Ovary (tissue), 9 donors: Measurements from ENCODE around the gene CDKN2B-AS1. TPM values are rescaled to one million over a fixed set of nuclear protein-coding genes. Genes with fewer than 3 reads are reported as not detected.

Source experiments
- DNase-seq, 5 donors: peaks; one replicate each; pipeline ENCODE4 v3.0.0-alpha.2; 2019 to 2020
- H3K27ac ChIP-seq, 2 donors: fragments of 200-600 bp; one replicate each; pipeline versions ENCODE4 v1.5.1 to v1.8.0; 2019 to 2022
- H3K27me3 ChIP-seq: fragments of 200-600 bp; one replicate; pipeline ENCODE4 v1.8.0; 2022
- H3K36me3 ChIP-seq: fragments of 200-600 bp; sonication (generic); one replicate; pipeline ENCODE4 v1.5.1; 2019
- H3K4me1 ChIP-seq: one replicate; pipeline ENCODE4 v1.8.1; 2013; ENCODE audit warnings: mild to moderate bottlenecking, moderate library complexity; ENCODE audit not compliant: insufficient read depth
- H3K4me3 ChIP-seq: fragments of 200-600 bp; sonication (generic); one replicate; pipeline ENCODE4 v1.5.1; 2017
- H3K9me3 ChIP-seq, 2 donors: fragments of 200-600 bp in 1 of 2; sonication (generic) in 1 of 2; one replicate each; pipeline versions ENCODE4 v1.5.1 to v1.8.1; 2013 to 2019; ENCODE audit warnings: mild to moderate bottlenecking in 1 of 2, moderate library complexity in 1 of 2
- CTCF ChIP-seq, 3 donors: fragments of 450-650 bp in 2 of 3; fragments of 200-600 bp in 1 of 3; IDR thresholded peaks; one replicate each; pipeline versions ENCODE4 v1.5.1 to v1.8.0; 2016 to 2022; ENCODE audit warnings: antibody characterized with exemption in 3 of 3, mild to moderate bottlenecking in 1 of 3
- EP300 ChIP-seq: sonication (generic); formaldehyde crosslinking; IDR thresholded peaks from one replicate; pipeline ENCODE4 v1.6.1; 2017; ENCODE audit warnings: antibody characterized with exemption
- POLR2A ChIP-seq: fragments of 450-650 bp; IDR thresholded peaks from one replicate; pipeline ENCODE4 v1.6.1; 2017; ENCODE audit warnings: antibody characterized with exemption, mild to moderate bottlenecking, moderate library complexity
- WGBS, 3 donors: extraction: QIAGEN DNeasy Blood & Tissue Kit in 1 of 3; methylation state at CpG; one replicate each; pipeline versions ENCODE4 v1.1.5 to v1.1.7; 2013 to 2017; 5-methylcytosine and 5-hydroxymethylcytosine counted together
- intact Hi-C, 4 donors: fragments of 100-400 bp; cut with DNase I; formaldehyde crosslinking; loops; one replicate each; pipeline versions ENCODE4 v1.11.0 to v1.15.1; 2022 to 2023
- polyA plus RNA-seq, 2 donors: library from polyadenylated mRNA; stranded (reverse); fragments of 200-250 nt in 1 of 2; fragments of 350-450 nt in 1 of 2; fragmentation: Illumina TruSeq in 1 of 2; extraction: RNeasy Lipid Tissue Mini Kit (QIAGEN cat#74804) in 1 of 2; gene quantifications; one replicate each; pipeline ENCODE4 v1.2.3, GENCODE V29; 2013 to 2014
- total RNA-seq, 7 donors: library from RNA; depleted of rRNA in 2 of 7; stranded (reverse); fragments of >200 nt in 2 of 7; fragmentation: NEBNext Ultra II Directional in 3 of 7; extraction: Animal tissue kit (Norgen Biotek cat#: 25700) in 3 of 7; gene quantifications; one replicate each; pipeline versions ENCODE4 v1.1.0 to v1.2.4, GENCODE V29; 2016 to 2023
- donor health status: DM: no; HTN: no; CAD: no; lungs with moderate emphysema.
- donor health status: DM: no; HTN: no; CAD: no.
- donor health status: Bipolar disorder and iron deficiency.
- donor health status: DM: yes; HTN: yes; CAD: no.
- donor health status: DM: no; HTN: no; CAD: no.
- donor health status: DM: yes; HTN: yes; CAD: no.

CDKN2B-AS1 gene
- total and polyA plus RNA-seq, 9 donors = 0.06 to 2.1 (median 0.58) TPM; not detected in 1

GRCh38 chr9:21967702-21968101, 26.9 kb upstream of the CDKN2B-AS1 start:
- 27 to 34% (median 30%) methylated on average over 10 of the region's 10 CpGs for whole genome bisulfite sequencing, 3 donors
- Histone ChIP-seq H3K36me3 (no peaks in the 10 kb centered on the region), H3K4me1 (no peaks in the 10 kb centered on the region)

GRCh38 chr9:21968331-21969010, 26.1 kb upstream of the CDKN2B-AS1 start:
- H3K36me3 ChIP-seq = no peaks in the 10 kb centered on the region
- TF ChIP-seq EP300 (no peak), CTCF (IDR thresholded peaks at IDR 0.05) (no peak), POLR2A (no peak)
- no peak for DNase-seq
- intact Hi-C loops = no loop called here
- H3K4me1 ChIP-seq = no peaks in the 10 kb centered on the region
- peaks cover 0 to 12% of the 10 kb centered on the region in 2 donors for H3K9me3 ChIP-seq
- 5 to 11% (median 6%) methylated on average over 41 of the region's 41 CpGs for WGBS, 3 donors
- H3K27me3 ChIP-seq = no peaks in the 10 kb centered on the region
- no peak overlapping the region for H3K4me3 ChIP-seq
- no peak overlapping the region for H3K27ac ChIP-seq

More at GRCh38 chr9:21967702-21968101, 26.9 kb upstream of the CDKN2B-AS1 start:
- TF ChIP-seq EP300 (no peak), CTCF (IDR thresholded peaks at IDR 0.05) (no peak), POLR2A (no peak)
- H3K27me3 ChIP-seq = no peaks in the 10 kb centered on the region
- intact Hi-C loops = no loop called here
- H3K9me3 ChIP-seq = peaks cover 0 to 12% of the 10 kb centered on the region in 2 donors
- no peak overlapping the region for H3K4me3 ChIP-seq
- no peak for DNase-seq
- H3K27ac ChIP-seq = no peak overlapping the region

GRCh38 chr9:21969011-21969940, 25.3 kb upstream of the CDKN2B-AS1 start:
- H3K36me3 ChIP-seq = no peaks in the 10 kb centered on the region
- peaks cover 0 to 12% of the 10 kb centered on the region in 2 donors for H3K9me3 ChIP-seq
- no peak overlapping the region for H3K4me3 ChIP-seq
- H3K27ac ChIP-seq = no peak overlapping the region
- intact Hi-C loops = no loop called here
- TF ChIP-seq POLR2A (no peak), CTCF (IDR thresholded peaks at IDR 0.05) (no peak), EP300 (no peak)
- DNase-seq = no peak
- no peaks in the 10 kb centered on the region for H3K4me1 ChIP-seq
- no peaks in the 10 kb centered on the region for H3K27me3 ChIP-seq
- 8 to 10% (median 9%) methylated on average over 28 of the region's 28 CpGs for WGBS, 3 donors

- DNase-seq = no peak
Observed at GRCh38 chr9:21969951-21970799, 24.4 kb upstream of the CDKN2B-AS1 start.

More at GRCh38 chr9:21969951-21970799, 24.4 kb upstream of the CDKN2B-AS1 start:
- intact Hi-C loops = no loop called here
- H3K9me3 ChIP-seq = peaks cover 0 to 6% of the 10 kb centered on the region in 2 donors
- H3K4me3 ChIP-seq = no peak overlapping the region
- H3K36me3 ChIP-seq = no peaks in the 10 kb centered on the region
- 15 to 23% (median 19%) methylated on average over 24 of the region's 24 CpGs for WGBS, 3 donors
- H3K27ac ChIP-seq = no peak overlapping the region
- TF ChIP-seq POLR2A (no peak), EP300 (no peak), CTCF (IDR thresholded peaks at IDR 0.05) (no peak)
- no peaks in the 10 kb centered on the region for H3K4me1 ChIP-seq
- H3K27me3 ChIP-seq = no peaks in the 10 kb centered on the region
